OCI-LY3 (cell line): Measurements from ENCODE around the gene GCNT2.

ENCODE experiments used
- H2AFZ ChIP-seq: fragments of 200-600, 300-600 bp; shearing (Covaris generic); 2 replicates; pipeline ENCODE4 v1.6.0; 2014; ENCODE audit warnings: antibody characterized with exemption, low read depth, low read length
- H3K27ac ChIP-seq: fragments of 200-600, 300-600 bp; sonication (generic); 2 replicates; pipeline ENCODE4 v1.5.1; 2014; ENCODE audit warnings: mild to moderate bottlenecking, low read length, moderate library complexity, mixed read lengths
- H3K27me3 ChIP-seq: fragments of 200-600, 300-600 bp; sonication (generic); 2 replicates; pipeline ENCODE4 v1.6.1; 2014; ENCODE audit warnings: low read depth, low read length, mixed read lengths
- H3K36me3 ChIP-seq: fragments of 200-600, 300-600 bp; sonication (generic); replicated peaks from 2 replicates; pipeline ENCODE3; 2014; ENCODE audit warnings: low read depth, low read length, mixed read lengths
- H3K4me1 ChIP-seq: fragments of 300-600, 200-600 bp; sonication (generic); 2 replicates; pipeline ENCODE4 v1.6.1; 2014; ENCODE audit warnings: low read length, mixed read lengths
- H3K4me2 ChIP-seq: fragments of 200-600, 300-600 bp; sonication (generic); 2 replicates; pipeline ENCODE4 v1.6.1; 2014; ENCODE audit warnings: low read length, mixed read lengths
- H3K4me3 ChIP-seq: fragments of 300-600, 200-600 bp; sonication (generic); 2 replicates; pipeline ENCODE4 v1.5.1; 2014; ENCODE audit warnings: antibody characterized with exemption, mild to moderate bottlenecking, low read length, moderate library complexity
- H3K79me2 ChIP-seq: fragments of 300-600, 200-600 bp; shearing (Covaris generic); 2 replicates; pipeline ENCODE4 v1.6.1; 2014; ENCODE audit warnings: mild to moderate bottlenecking, low read length, mixed read lengths
- H3K9ac ChIP-seq: fragments of 300-600, 200-600 bp; shearing (Covaris generic); 2 replicates; pipeline ENCODE4 v1.6.0; 2014; ENCODE audit warnings: mild to moderate bottlenecking, low read length, moderate library complexity
- H3K9me3 ChIP-seq: fragments of 200-600, 300-600 bp; shearing (Covaris generic); 2 replicates; pipeline ENCODE4 v1.6.1; 2014; ENCODE audit warnings: low read length, mixed read lengths; ENCODE audit not compliant: insufficient read depth
- H4K20me1 ChIP-seq: fragments of 200-600, 300-600 bp; sonication (generic); 2 replicates; pipeline ENCODE4 v1.6.1; 2016; ENCODE audit warnings: low read length, mixed read lengths; ENCODE audit not compliant: insufficient read depth
- EZH2phosphoT487 ChIP-seq: fragments of 200-600 bp; shearing (Covaris generic); IDR thresholded peaks from 2 replicates; pipeline ENCODE4 v1.6.1; 2018; ENCODE audit warnings: antibody characterized with exemption, mixed run types, low read depth
- TF ChIP-seq, protein P1 (sequence below): fragments of 200-600, 300-600 bp; sonication (generic); IDR thresholded peaks from 2 replicates; pipeline ENCODE4 v1.5.1; 2014; ENCODE audit warnings: antibody characterized with exemption, low read length, low read depth

GCNT2 gene

DNA sequence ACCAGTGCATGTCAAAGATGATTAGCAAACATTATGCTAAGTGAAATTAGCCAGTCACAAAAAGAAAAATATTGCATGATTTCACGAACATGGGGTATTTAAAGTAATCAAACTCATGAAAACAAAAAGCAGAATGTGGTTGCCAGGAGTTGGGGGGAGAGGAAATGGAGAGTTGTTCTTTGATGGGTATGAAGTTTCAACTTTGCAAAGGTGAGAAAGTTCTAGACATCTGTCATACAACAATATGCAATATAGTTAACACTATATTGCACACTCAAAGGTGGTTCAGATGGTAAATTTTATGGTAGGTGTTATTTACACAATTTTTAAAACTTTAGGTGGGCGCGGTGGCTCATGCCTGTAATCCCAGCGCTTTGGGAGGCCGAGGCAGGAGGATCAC is 13.4 kb upstream of the GCNT2 start:
- Histone ChIP-seq H3K4me3 (no peak overlapping the region), H3K9ac (no peak overlapping the region), H3K9me3 (no peaks in the 10 kb centered on the region), H3K27ac (no peak overlapping the region), H4K20me1 (no peaks in the 10 kb centered on the region), H3K36me3 (no peaks in the 10 kb centered on the region), H3K4me1 (peaks cover 11% of the 10 kb centered on the region), H3K27me3 (no peaks in the 10 kb centered on the region), H3K4me2 (no peak overlapping the region), H3K79me2 (no peaks in the 10 kb centered on the region), H2AFZ (no peak overlapping the region)
- TF ChIP-seq EZH2phosphoT487: no peak
- TF ChIP-seq, protein P1, sequence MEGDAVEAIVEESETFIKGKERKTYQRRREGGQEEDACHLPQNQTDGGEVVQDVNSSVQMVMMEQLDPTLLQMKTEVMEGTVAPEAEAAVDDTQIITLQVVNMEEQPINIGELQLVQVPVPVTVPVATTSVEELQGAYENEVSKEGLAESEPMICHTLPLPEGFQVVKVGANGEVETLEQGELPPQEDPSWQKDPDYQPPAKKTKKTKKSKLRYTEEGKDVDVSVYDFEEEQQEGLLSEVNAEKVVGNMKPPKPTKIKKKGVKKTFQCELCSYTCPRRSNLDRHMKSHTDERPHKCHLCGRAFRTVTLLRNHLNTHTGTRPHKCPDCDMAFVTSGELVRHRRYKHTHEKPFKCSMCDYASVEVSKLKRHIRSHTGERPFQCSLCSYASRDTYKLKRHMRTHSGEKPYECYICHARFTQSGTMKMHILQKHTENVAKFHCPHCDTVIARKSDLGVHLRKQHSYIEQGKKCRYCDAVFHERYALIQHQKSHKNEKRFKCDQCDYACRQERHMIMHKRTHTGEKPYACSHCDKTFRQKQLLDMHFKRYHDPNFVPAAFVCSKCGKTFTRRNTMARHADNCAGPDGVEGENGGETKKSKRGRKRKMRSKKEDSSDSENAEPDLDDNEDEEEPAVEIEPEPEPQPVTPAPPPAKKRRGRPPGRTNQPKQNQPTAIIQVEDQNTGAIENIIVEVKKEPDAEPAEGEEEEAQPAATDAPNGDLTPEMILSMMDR: no peak

DNA sequence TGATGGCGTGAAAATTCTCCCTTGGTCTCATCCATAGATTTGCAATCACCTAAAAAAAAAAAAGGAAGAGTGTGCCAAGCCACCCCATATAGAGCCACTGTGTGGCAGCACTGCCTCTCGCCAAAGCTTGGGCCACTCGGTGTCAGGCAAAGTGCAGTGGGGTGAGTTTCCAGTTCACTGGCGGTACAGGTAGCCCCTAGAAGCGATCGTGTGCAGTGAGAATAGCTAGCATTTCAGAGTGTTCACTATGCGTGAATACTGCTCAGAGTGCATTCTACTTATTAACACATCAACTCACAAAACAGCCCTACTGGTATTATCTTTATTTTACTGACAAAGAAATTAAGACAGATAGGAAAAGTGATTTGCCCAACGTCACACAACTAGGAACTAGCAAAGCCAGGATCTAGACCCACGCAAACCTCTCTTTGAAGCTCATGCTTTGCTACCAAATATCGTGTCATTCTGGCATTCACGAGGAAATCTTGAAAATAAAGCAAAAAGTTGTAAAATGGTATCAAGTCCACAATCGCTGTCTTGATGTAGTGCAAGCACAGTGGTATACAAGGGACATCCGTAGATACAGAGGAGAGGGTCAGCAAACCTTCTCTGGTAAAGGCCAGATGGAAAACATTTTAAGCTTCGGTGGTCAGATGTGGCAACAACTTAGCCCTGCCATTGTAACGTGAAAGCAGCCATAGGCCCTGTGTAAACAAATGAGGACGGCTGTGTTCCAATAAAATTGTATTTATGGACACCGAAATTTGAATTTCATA is 10.4 kb upstream of the GCNT2 start:
- Histone ChIP-seq H3K79me2 (no peaks in the 10 kb centered on the region), H3K4me3 (peak overlapping the region; percentile 76), H3K4me1 (peaks cover 11% of the 10 kb centered on the region), H4K20me1 (no peaks in the 10 kb centered on the region), H3K9me3 (no peaks in the 10 kb centered on the region), H3K4me2 (peak overlapping the region; percentile 92), H3K27ac (no peak overlapping the region), H2AFZ (peak overlapping the region; percentile 70), H3K36me3 (no peaks in the 10 kb centered on the region), H3K27me3 (no peaks in the 10 kb centered on the region), H3K9ac (peak overlapping the region; percentile 41)
- TF ChIP-seq, protein P1: peak; percentile 77
- TF ChIP-seq EZH2phosphoT487: no peak

DNA sequence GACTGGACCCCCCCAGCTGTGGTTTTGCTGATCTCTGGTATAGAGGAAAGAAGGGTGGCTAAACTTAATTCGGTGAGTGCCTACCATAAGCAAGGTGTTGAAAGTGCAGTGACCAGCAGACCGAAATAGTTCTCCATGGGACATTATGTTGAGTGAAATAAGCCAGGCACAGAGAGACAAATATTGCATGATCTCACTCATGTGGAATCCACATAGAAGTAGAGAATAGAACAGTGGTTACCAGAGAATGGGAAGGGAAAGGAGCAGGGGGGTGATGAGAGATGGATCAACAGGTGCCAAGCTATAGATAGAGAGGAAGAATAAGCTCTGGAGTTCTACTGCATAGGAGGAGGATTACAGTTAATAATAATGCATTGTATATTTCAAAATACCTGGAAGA is 9.7 kb upstream of the GCNT2 start:
- Histone ChIP-seq H3K4me2 (no peak overlapping the region), H3K4me1 (peaks cover 11% of the 10 kb centered on the region), H3K36me3 (no peaks in the 10 kb centered on the region), H3K79me2 (no peaks in the 10 kb centered on the region), H3K27ac (no peak overlapping the region), H2AFZ (no peak overlapping the region), H3K9me3 (no peaks in the 10 kb centered on the region), H3K4me3 (no peak overlapping the region), H3K9ac (no peak overlapping the region), H3K27me3 (no peaks in the 10 kb centered on the region), H4K20me1 (no peaks in the 10 kb centered on the region)
- TF ChIP-seq, protein P1: no peak
- TF ChIP-seq EZH2phosphoT487: no peak

DNA sequence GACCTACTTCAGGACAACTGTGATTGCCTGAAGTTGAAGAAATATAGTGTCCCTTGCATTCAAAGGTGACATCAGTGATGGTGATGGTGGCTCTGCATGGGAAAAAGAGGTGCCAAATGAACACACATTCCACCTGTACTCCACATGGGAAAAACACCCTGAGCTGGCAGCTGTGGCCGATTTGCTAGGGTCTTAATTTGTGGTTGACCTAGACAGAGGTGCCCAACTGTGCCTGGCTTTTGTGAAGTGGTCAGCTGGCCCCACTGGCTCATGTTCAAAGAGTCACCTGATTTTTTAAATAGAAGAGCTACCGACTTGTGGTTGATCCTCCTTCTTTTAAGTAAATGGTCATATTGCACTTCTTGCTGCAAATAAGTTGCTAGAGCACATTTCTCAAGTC is 7.6 kb upstream of the GCNT2 start:
- Histone ChIP-seq H3K9ac (no peak overlapping the region), H3K4me3 (no peak overlapping the region), H3K36me3 (no peaks in the 10 kb centered on the region), H4K20me1 (no peaks in the 10 kb centered on the region), H3K9me3 (no peaks in the 10 kb centered on the region), H3K27me3 (no peaks in the 10 kb centered on the region), H3K4me1 (peaks cover 12% of the 10 kb centered on the region), H3K4me2 (no peak overlapping the region), H3K79me2 (no peaks in the 10 kb centered on the region), H2AFZ (no peak overlapping the region), H3K27ac (no peak overlapping the region)
- TF ChIP-seq, protein P1: no peak
- TF ChIP-seq EZH2phosphoT487: no peak
